Measurements from ENCODE around the gene WDR86.

GRCh38 chr7:151406051-151406875 is 3.6 kb downstream of the WDR86 start:
- TF ChIP-seq CTCF (IDR thresholded peaks at IDR 0.05; ENCODE audit: low read depth, low read length, poor library complexity, severe bottlenecking) (no peak), EZH2phosphoT487 (IDR thresholded peaks at IDR 0.05; ENCODE audit: borderline replicate concordance, low read length) (no peak)

Data from DOHH2 (cell line).